Measurements from ENCODE around the gene GAL.
"Not testable (repeated sequence)": the region's sequence is repeated elsewhere in the genome, so short reads cannot be mapped to it uniquely, and the experiment has no call there.

Gene GAL
- 0.06 to 0.48 reads per million in 2 experiments for total RNA-seq

- DNase-seq (ENCODE audit: low read depth), result no peak
Measured at GRCh38 chr11:68684385-68685356, at the start of gene GAL. TSS of gene GAL (plus strand) at chr11:68684544. CDS start at chr11:68684924, 380 bp downstream.

- not testable (repeated sequence) for DNase-seq (ENCODE audit: low read depth)
Measured at GRCh38 chr11:68634606-68635005, 49.7 kb upstream of the GAL start.

GRCh38 chr11:68635172-68635571 is 49.2 kb upstream of the GAL start:
- DNase-seq (ENCODE audit: low read depth), result not testable (repeated sequence)

- not testable (repeated sequence) for DNase-seq (ENCODE audit: low read depth)
Measured at GRCh38 chr11:68635883-68636282, 48.5 kb upstream of the GAL start.

- DNase-seq (ENCODE audit: low read depth), result not testable (repeated sequence)
Measured at GRCh38 chr11:68639322-68639721, 45.0 kb upstream of the GAL start.

GRCh38 chr11:68641880-68642279 is 42.5 kb upstream of the GAL start:
- no peak for DNase-seq (ENCODE audit: low read depth)

- no peak for DNase-seq (ENCODE audit: low read depth)
Measured at GRCh38 chr11:68643585-68643984, 40.8 kb upstream of the GAL start.

GRCh38 chr11:68646832-68647231 is 37.5 kb upstream of the GAL start:
- no peak for DNase-seq (ENCODE audit: low read depth)

- no peak for DNase-seq (ENCODE audit: low read depth)
Measured at GRCh38 chr11:68649851-68650555, 34.3 kb upstream of the GAL start.

GRCh38 chr11:68650801-68651200 is 33.5 kb upstream of the GAL start:
- DNase-seq (ENCODE audit: low read depth), result no peak

- DNase-seq (ENCODE audit: low read depth), result no peak
Measured at GRCh38 chr11:68651208-68651984, 32.9 kb upstream of the GAL start.

- no peak for DNase-seq (ENCODE audit: low read depth)
Measured at GRCh38 chr11:68651985-68652682, 32.2 kb upstream of the GAL start.

GRCh38 chr11:68652683-68653156 is 31.6 kb upstream of the GAL start:
- DNase-seq (ENCODE audit: low read depth), result no peak

GRCh38 chr11:68653486-68654430 is 30.6 kb upstream of the GAL start:
- DNase-seq (ENCODE audit: low read depth), result no peak

GRCh38 chr11:68654978-68655377 is 29.4 kb upstream of the GAL start:
- no peak for DNase-seq (ENCODE audit: low read depth)

- DNase-seq (ENCODE audit: low read depth), result no peak
Measured at GRCh38 chr11:68655406-68655805, 28.9 kb upstream of the GAL start.

- no peak for DNase-seq (ENCODE audit: low read depth)
Measured at GRCh38 chr11:68655806-68656205, 28.5 kb upstream of the GAL start.

- no peak for DNase-seq (ENCODE audit: low read depth)
Measured at GRCh38 chr11:68657021-68657780, 27.1 kb upstream of the GAL start.

GRCh38 chr11:68658097-68658496 is 26.2 kb upstream of the GAL start:
- no peak for DNase-seq (ENCODE audit: low read depth)
